CD14-positive monocyte (primary cell): ENCODE results near the gene PKM. TPM values are rescaled to one million over a fixed set of nuclear protein-coding genes. Genes with fewer than 3 reads are reported as not detected.

Experiments used
- DNase-seq, 3 donors: peaks; one replicate each; pipeline ENCODE4 v3.0.0-alpha.2; 2011 to 2022
- H2AFZ ChIP-seq: 2 replicates; pipeline ENCODE4 v1.6.0; 2012; ENCODE audit warnings: mild to moderate bottlenecking, low read depth, low read length, inconsistent platforms; ENCODE audit not compliant: insufficient read depth, poor library complexity, severe bottlenecking
- H3K27ac ChIP-seq, 2 donors: 1 replicate in 1 of 2; 2 replicates in 1 of 2; pipeline ENCODE4 v1.5.1; 2012 to 2013; ENCODE audit warnings: low read length in 2 of 2, control low read depth in 1 of 2, inconsistent platforms in 1 of 2, low read depth in 1 of 2, mild to moderate bottlenecking in 1 of 2
- H3K27me3 ChIP-seq, 2 donors: one replicate each; pipeline versions ENCODE4 v1.6.0 to v1.6.1; 2011 to 2013; ENCODE audit warnings: low read length in 2 of 2; ENCODE audit not compliant: control insufficient read depth in 2 of 2, insufficient read depth in 2 of 2
- H3K36me3 ChIP-seq, 2 donors: replicated peaks in 1 of 2; 1 replicate in 1 of 2; 2 replicates in 1 of 2; pipeline versions ENCODE4 v1.5.1 to v1.6.1; 2012 to 2013; ENCODE audit warnings: low read length in 2 of 2, control low read depth in 1 of 2, inconsistent platforms in 1 of 2, mild to moderate bottlenecking in 1 of 2; ENCODE audit not compliant: insufficient read depth in 2 of 2, control insufficient read depth in 1 of 2
- H3K4me1 ChIP-seq, 2 donors: 1 replicate in 1 of 2; 2 replicates in 1 of 2; pipeline versions ENCODE4 v1.5.1 to v1.6.1; 2012 to 2013; ENCODE audit warnings: low read length in 2 of 2, control low read depth in 1 of 2, inconsistent platforms in 1 of 2, mild to moderate bottlenecking in 1 of 2, moderate library complexity in 1 of 2; ENCODE audit not compliant: insufficient read depth in 2 of 2, control insufficient read depth in 1 of 2
- H3K4me2 ChIP-seq: replicated peaks from 2 replicates; pipeline ENCODE3; 2012; ENCODE audit warnings: low read length, moderate library complexity, mild to moderate bottlenecking; ENCODE audit not compliant: poor library complexity, severe bottlenecking; ENCODE audit errors: extremely low read depth
- H3K4me3 ChIP-seq, 3 experiments: fragments of 200-600 bp in 1 of 3; sonication (generic) in 1 of 3; replicated peaks in 1 of 3; 1 replicate in 2 of 3; 2 replicates in 1 of 3; pipeline ENCODE4 v1.5.1; 2011 to 2013; ENCODE audit warnings: low read length in 3 of 3, mild to moderate bottlenecking in 3 of 3, control low read depth in 2 of 3, low read depth in 2 of 3, inconsistent platforms in 1 of 3, moderate library complexity in 1 of 3
- H3K79me2 ChIP-seq: 2 replicates; pipeline ENCODE4 v1.6.0; 2012; ENCODE audit warnings: mild to moderate bottlenecking, control low read depth, inconsistent platforms, low read length, moderate library complexity; ENCODE audit not compliant: insufficient read depth
- H3K9ac ChIP-seq: 2 replicates; pipeline ENCODE4 v1.6.0; 2017; ENCODE audit warnings: low read length, mild to moderate bottlenecking; ENCODE audit not compliant: insufficient read depth, poor library complexity, severe bottlenecking
- H3K9me3 ChIP-seq, 2 donors: replicated peaks in 1 of 2; 1 replicate in 1 of 2; 2 replicates in 1 of 2; pipeline versions ENCODE4 v1.5.1 to v1.6.1; 2012 to 2013; ENCODE audit warnings: low read length in 2 of 2, control low read depth in 1 of 2; ENCODE audit not compliant: control insufficient read depth in 1 of 2, insufficient read depth in 1 of 2
- H4K20me1 ChIP-seq: 2 replicates; pipeline ENCODE4 v1.6.0; 2012; ENCODE audit warnings: mild to moderate bottlenecking, low read length, control low read depth, moderate library complexity; ENCODE audit not compliant: insufficient read depth
- H3K27ac Mint-ChIP-seq, 7 donors: one replicate each; pipeline ENCODE4 v1.8.0; 2020; ENCODE audit warnings: mild to moderate bottlenecking in 7 of 7, mixed read lengths in 7 of 7, moderate library complexity in 6 of 7, inconsistent platforms in 2 of 7
- H3K27me3 Mint-ChIP-seq, 3 donors: one replicate each; pipeline ENCODE4 v1.8.0; 2021 to 2022; ENCODE audit warnings: low read depth in 3 of 3, mild to moderate bottlenecking in 3 of 3, mixed read lengths in 3 of 3, moderate library complexity in 3 of 3, inconsistent platforms in 1 of 3
- H3K36me3 Mint-ChIP-seq, 2 donors: one replicate each; pipeline ENCODE4 v1.8.0; 2020; ENCODE audit warnings: mixed read lengths in 2 of 2, inconsistent platforms in 1 of 2, mild to moderate bottlenecking in 1 of 2
- H3K4me1 Mint-ChIP-seq: one replicate; pipeline ENCODE4 v1.8.0; 2020; ENCODE audit warnings: mild to moderate bottlenecking, mixed read lengths
- H3K4me3 Mint-ChIP-seq, 2 donors: one replicate each; pipeline ENCODE4 v1.8.0; 2020; ENCODE audit warnings: mild to moderate bottlenecking in 2 of 2, mixed read lengths in 2 of 2, moderate library complexity in 1 of 2
- H3K9me3 Mint-ChIP-seq, 7 donors: one replicate each; pipeline ENCODE4 v1.8.0; 2020 to 2022; ENCODE audit warnings: mixed read lengths in 7 of 7, mild to moderate bottlenecking in 6 of 7, moderate library complexity in 6 of 7, inconsistent platforms in 2 of 7
- CTCF ChIP-seq: fragments of 200-600 bp; IDR thresholded peaks from one replicate; pipeline ENCODE4 v1.8.0; 2022; ENCODE audit warnings: antibody characterized with exemption, mild to moderate bottlenecking
- whole genome bisulfite sequencing: methylation state at CpG from one replicate; pipeline ENCODE4 v1.1.5; 2013; ENCODE audit warnings: missing lambda C conversion rate; ENCODE audit not compliant: insufficient coverage; 5-methylcytosine and 5-hydroxymethylcytosine counted together
- intact Hi-C, 2 donors: fragments of 100-400 bp; cut with micrococcal nuclease; formaldehyde crosslinking; loops; one replicate each; pipeline versions ENCODE4 v1.15.0 to v1.15.1; 2023
- polyA plus RNA-seq, 3 donors: library from polyadenylated mRNA; depleted of rRNA in 1 of 3; unstranded in 2 of 3; stranded (reverse) in 1 of 3; fragments of 300-500 nt in 2 of 3; fragments of >200 nt in 1 of 3; fragmentation: Illumina TruSeq in 2 of 3; gene quantifications; 1 replicate in 2 of 3; 2 replicates in 1 of 3; pipeline ENCODE4 v1.2.3, GENCODE V29; 2012 to 2021

Gene PKM
- polyA plus RNA-seq, 3 donors: 544 to 999 (median 986) TPM

- peak overlapping the region; percentile 45 for H3K9ac ChIP-seq
These were observed 75.1 kb downstream of the PKM start for GRCh38 chr15:72155635-72156616.

More at GRCh38 chr15:72155635-72156616, 75.1 kb downstream of the PKM start:
- Mint-ChIP-seq H3K4me1 (peaks cover 23% of the 10 kb centered on the region), H3K27ac (peak overlapping the region in 3 of 7 donors; percentile 7 to 42 (median 41)), H3K4me3 (peak overlapping the region; percentile 81 to 92), H3K9me3 (no peaks in the 10 kb centered on the region), H3K27me3 (peaks cover 3 to 9% (median 3%) of the 10 kb centered on the region in 3 donors), H3K36me3 (no peaks in the 10 kb centered on the region)
- peak overlapping the region; percentile 83 for H2AFZ ChIP-seq
- H4K20me1 ChIP-seq: no peaks in the 10 kb centered on the region
- WGBS: 7% methylated on average over 8 of the region's 19 CpGs
- H3K4me2 ChIP-seq: peak overlapping the region; percentile 79
- no peaks in the 10 kb centered on the region for H3K36me3 ChIP-seq
- intact Hi-C loops: loop anchor here (2.0 to 10.0 kb wide), 4 partner anchors 374 to 413 kb away; no protein-coding TSS in a partner anchor
- peak overlapping the region in 1 of 2 donors; percentile 34 for H3K27ac ChIP-seq
- no peaks in the 10 kb centered on the region for H3K9me3 ChIP-seq
- no peaks in the 10 kb centered on the region for H3K27me3 ChIP-seq
- DNase-seq: peak; percentile 70 to 75 (median 74)
- H3K4me3 ChIP-seq: peak overlapping the region; percentile 35 to 74 (median 46)
- TF ChIP-seq CTCF: peak; percentile 89
- H3K79me2 ChIP-seq: no peaks in the 10 kb centered on the region
- peaks cover 20 to 23% of the 10 kb centered on the region in 2 donors for H3K4me1 ChIP-seq
